GM19240 (cell line): ENCODE results near the gene HOXC12.

Source experiments
- DNase-seq: peaks from one replicate; pipeline ENCODE4 v3.0.0; 2011; ENCODE audit warnings: low spot score; ENCODE audit not compliant: insufficient read length

The HOXC12 gene

DNA sequence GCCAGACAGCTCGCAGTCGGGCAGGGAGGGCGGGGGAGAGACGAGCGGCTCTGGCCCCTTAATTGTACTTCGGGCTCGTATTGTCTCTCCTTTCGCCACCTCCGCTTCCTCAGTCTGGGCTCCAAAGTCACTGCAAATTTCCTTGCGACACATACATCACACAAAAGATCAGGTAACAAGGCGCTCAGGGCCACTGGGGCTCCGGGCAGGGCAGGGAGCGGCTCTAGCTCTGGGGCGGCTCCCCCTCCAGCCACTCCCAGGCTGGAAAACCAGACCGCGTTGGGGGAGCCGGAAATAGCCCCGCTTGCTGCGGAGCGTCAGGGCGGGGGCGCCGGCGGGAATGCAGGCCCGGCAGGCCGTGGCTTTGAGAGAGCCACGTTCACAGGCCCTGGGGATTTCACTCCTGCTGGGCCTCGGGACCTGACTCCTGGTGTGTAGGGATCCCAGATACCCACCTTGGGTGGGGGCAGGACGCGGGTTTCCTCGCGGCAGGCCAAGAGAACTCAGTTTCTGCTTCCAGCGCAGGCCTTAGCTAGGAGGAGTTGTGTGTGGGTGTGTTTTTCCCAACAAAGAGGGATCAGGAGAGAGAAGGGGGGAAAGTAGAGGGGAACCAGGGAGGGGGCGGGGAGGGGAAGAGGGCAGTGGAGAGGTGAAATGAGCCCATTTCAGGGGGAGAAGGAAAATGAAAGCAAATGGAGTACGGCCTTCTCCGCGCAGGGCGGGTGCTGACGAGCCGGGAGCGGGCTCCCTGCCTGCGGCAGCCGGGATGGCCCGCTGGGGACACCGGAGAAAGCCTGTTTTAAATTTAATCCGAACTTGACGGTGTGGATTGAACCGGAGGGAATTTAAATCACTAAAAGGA, 40.9 kb downstream of the HOXC12 start:
- no peak for DNase-seq

DNA sequence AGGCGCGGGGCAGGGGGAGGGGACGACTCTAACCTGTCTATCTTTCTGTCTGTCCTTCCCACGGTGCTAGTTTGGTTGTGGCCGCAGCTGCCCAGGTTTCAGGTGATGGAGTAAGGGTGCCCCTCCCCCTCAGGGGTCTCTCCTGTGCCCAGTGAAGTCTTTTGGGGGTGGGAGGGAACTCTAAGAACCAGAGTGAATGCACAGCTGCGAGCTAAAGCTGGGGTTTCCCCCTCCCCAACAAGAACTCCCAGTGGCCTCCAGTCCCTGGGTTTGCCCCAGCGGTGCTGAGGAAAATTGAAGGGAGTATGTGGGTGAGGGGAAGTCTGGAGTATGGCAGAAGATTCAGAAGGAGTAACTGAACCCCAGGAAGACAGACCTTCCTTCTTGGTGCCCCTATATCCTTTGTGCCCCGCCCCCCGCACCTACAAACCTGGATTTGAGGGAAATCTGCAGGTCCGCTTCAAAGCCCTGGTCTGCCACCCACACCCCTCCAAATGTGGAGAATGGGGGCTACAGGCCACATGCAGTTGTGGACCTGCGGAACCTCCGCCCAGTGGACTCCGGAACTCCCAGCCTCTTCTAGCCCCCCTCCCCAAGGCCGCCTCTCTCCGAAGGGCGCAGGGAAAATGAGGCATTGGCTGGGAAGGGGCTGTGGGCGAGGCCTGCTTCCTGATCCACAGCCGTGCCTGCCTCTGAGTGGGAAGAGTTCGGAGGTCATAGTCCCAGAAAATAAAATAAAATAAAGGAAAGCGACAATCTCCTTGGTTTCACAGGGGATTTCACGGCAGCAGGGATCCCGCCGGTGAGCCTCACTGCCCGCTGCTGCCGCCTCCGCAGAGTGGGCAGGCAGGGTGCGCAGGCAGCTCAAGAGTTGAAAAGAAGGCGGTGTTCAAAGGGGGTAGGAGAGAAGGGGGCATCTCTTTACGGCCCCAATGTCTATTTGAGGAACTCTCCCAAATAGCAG, 41.8 kb downstream of the HOXC12 start:
- no peak for DNase-seq

DNA sequence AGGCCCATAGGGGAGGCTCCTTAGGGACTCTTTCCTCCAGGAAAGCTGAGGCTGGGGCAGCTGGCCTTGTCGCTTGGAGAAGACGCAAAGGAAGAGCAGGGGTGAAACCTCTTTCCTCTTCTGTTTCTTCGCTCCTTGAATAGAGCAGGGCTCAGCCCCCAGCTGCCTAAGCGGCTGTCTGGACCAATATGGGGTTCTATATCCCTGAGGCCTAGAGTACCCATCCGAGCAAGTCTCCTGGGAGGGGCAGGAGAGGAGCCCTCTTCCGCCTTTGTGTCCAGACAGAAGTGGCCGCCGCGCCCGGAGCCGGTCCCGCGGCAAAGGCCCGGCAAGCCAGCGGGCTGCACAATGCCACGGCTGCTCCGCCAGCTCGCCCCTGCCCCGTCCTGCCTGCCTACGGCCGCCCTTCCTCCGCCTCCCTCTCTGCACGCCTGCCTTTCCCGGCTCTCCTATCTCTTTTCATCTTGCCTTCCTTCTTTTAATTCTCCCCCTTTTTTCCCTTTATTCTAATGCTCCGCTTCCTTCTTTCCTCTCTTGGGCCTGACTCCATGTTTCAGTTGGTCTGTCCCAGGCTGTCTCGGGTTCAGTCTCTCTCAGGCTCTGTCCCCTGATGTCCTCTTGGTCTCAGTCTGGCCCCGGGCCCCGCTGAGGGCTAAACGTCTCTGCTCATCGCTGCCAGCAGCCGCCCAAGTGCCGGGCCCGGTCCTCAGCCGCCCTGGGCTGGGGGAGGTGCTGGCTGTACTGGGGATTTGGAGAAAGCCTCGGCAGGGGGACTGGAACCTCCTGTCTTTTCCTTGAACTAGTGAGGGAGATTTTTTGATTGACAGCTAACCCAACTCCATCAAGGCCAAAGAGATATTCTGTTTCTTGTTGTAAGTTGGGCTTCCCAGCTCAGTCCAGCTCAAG, 42.8 kb downstream of the HOXC12 start:
- DNase-seq: no peak

DNA sequence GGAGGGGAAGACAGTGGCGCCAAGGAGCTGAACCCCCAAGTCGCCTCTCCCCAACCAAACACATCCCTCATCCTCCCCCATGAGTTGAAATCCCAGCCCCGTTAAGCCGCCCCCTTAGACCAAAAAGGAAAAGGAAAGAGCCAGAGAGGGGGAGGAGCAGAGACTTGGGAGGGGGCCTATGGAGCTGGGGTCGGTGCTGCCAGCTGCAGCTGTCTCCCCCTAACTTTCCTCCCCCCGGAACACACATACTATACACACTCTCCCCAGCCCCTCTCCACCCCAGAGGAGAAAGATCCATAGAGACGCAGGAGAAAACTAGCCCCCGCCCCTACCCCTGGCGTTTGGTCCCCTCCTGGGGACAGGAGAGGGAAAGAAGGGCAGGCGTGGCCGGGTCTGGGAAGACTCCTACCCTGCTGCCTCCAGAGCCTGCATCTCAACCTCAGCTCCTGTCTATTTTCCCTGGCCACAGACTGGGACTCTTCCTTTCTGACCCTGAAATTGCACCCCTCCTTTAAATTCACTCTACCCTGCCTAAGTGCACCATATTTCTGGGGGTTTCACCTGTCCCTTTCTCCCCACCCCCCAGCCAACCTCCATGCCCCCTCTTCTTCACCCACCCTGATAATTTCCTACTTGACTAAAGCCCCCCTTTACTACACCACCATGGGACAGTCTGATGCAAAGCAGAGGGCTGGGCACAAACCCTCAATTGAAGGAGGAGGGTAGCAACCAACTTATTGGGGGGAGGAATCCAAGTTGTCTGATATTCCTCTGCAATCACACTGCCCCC, 43.6 kb downstream of the HOXC12 start:
- DNase-seq: no peak

DNA sequence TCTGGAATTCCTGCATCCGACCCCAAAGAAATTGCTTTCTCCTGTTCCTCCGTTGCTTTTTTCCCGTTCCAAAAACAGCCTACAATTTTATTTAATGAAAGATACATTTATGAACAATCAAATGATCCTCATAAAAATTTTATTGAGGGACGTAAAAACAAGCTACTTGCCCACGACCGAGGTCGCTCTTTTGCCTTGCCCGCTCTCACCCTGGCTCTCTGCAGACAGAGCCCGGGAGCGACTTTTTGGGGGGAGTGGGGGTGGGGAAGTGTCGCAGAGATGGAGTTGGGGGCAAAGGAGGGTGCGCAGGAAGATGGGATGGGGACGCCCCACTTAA, 44.2 kb downstream of the HOXC12 start:
- no peak for DNase-seq

DNA sequence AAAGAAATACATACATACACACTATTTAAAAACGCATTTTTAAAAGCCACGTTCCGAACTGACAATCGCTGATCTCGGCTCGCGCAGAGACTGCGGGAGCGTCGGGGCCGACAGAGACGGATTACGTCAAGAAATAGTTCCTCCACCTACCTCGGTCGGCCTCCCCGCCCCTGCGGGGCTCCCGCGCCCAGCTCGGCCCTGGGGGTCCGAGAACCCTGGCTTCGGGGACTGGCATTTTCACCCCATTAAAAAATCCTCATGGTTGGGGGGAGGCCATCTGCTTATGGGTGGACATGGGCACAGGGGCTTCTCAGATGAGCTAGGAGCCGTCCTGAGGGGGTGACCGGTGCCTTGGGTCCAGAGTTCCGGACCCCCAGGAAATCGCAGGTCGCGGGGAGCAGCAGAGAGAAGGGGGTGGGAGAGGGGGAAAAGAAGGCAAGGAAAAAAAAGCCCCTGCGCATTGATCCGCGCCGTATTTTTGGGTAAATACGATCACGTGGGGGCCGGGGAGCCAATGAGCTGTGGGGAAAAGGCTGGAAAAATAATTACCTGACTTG, 44.9 kb downstream of the HOXC12 start:
- DNase-seq: no peak

- DNase-seq: no peak
Measured at GRCh38 chr12:54000116-54001114, 45.7 kb downstream of the HOXC12 start, which contains the start of gene HOXC9. TSS of gene HOXC9 (plus strand) at chr12:54000161. CDS start at chr12:54000189, 28 bp downstream.

GRCh38 chr12:54001283-54002187, 46.8 kb downstream of the HOXC12 start:
- no peak for DNase-seq

DNA sequence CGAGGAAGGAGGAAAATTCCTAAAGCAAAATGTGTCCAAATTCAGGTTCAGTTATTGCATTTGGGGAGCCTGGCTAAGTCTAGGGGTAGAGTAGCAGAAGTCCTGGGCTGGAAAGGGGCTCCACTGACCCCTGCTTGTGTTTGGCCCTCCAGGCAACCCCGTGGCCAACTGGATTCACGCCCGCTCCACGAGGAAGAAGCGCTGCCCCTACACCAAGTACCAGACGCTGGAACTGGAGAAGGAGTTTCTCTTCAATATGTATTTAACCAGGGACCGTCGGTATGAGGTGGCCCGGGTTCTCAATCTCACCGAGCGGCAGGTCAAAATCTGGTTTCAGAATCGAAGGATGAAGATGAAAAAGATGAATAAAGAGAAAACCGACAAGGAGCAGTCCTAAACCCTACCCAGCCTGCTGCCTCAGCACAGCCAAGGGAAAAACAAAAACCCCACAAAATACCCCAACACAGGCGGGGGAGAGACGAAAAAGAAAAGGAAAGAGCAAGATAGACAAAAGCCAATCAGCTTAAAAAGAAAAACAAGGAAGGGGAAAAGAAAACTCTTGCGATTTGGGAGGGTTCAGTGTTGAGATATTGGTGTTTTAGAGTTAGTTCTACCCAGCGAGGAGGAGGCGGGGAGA, 47.7 kb downstream of the HOXC12 start:
- DNase-seq: no peak

GRCh38 chr12:54002915-54003389, 48.2 kb downstream of the HOXC12 start:
- DNase-seq: no peak

DNA sequence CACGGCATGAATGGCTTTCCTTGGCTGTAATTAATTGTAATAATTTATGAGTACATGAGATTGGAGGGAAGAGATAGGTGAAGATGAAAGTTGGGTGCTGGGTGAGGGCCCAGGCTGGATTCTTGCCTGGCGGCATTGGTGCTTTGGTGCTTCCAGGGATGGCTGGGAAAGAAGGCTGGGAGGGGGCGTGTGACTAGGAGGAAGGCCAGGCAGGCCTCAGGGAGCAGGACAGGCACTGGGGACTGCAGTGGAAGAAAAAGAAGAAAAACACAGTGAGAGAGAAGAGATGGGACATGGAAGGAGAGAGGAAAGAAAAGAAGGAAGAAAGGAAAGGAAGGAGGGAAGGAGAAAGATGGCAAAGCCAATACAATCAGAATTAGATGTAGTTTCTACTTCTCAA, 48.9 kb downstream of the HOXC12 start:
- no peak for DNase-seq

- DNase-seq: no peak
Measured at GRCh38 chr12:54004063-54004840, 49.5 kb downstream of the HOXC12 start.

GRCh38 chr12:54004841-54005530, 50.3 kb downstream of the HOXC12 start:
- DNase-seq: no peak

- DNase-seq: no peak
Measured at GRCh38 chr12:54005531-54005852, 50.8 kb downstream of the HOXC12 start.

DNA sequence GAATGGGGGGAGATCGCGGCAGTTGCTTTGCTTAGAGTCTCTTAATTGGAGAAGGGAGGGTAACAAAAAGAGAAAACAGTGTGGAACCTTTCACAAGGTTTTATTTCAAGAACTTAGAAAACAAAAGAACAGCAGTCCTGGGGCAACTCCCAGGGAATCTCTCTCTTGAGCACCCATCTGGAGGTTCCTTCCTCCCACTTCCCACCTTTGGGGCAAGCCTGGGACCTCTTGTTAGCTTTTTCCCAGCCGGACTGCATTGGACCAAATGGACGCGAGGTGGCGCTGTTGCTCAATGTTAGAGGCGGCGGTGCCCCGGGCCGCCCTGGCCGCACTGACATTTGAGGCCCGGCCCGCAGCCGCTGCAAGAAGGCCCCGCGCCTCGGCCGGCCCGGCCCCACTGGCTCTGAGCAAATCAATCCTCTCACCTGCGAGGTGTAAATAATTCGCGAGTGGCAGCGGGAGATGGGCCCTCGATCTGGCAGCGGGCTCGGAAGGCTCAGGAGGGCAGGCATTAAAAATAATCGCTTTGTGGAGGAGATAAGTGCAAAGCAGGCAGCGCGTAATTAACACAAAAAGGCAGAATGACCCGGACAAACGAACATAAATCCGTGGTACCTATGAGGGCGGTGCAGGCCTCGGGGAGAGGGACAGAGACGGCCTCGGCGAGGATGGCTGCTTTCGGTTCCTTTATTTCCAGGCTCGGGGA, 51.3 kb downstream of the HOXC12 start:
- DNase-seq: peak; percentile 85
